Vagina (tissue), 2 donors: Measurements from ENCODE around the gene GDPGP1. TPM values are rescaled to one million over a fixed set of nuclear protein-coding genes. Genes with fewer than 3 reads are reported as not detected.

Source experiments
- DNase-seq, 2 donors: peaks; one replicate each; pipeline ENCODE4 v3.0.0-alpha.2; 2017; ENCODE audit errors: extremely low spot score in 2 of 2
- H3K27ac ChIP-seq: fragments of 200-600 bp; sonication (generic); one replicate; pipeline ENCODE4 v1.5.1; 2019
- H3K27me3 ChIP-seq: fragments of 200-600 bp; sonication (generic); one replicate; pipeline ENCODE4 v1.5.1; 2019
- H3K36me3 ChIP-seq, 2 donors: fragments of 200-600 bp; sonication (generic); one replicate each; pipeline ENCODE4 v1.5.1; 2017 to 2019
- H3K4me1 ChIP-seq: fragments of 200-600 bp; sonication (generic); one replicate; pipeline ENCODE4 v1.5.1; 2019
- H3K4me3 ChIP-seq, 2 donors: fragments of 200-600 bp; sonication (generic); 1 replicate in 1 of 2; 2 replicates in 1 of 2; pipeline ENCODE4 v1.5.1; 2016 to 2019
- H3K9me3 ChIP-seq: fragments of 200-600 bp; sonication (generic); one replicate; pipeline ENCODE4 v1.5.1; 2019
- POLR2A ChIP-seq, 2 donors: fragments of 450-650 bp; IDR thresholded peaks; one replicate each; pipeline ENCODE4 v1.6.1; 2017; ENCODE audit warnings: antibody characterized with exemption in 2 of 2, mild to moderate bottlenecking in 2 of 2, moderate library complexity in 2 of 2
- POLR2AphosphoS5 ChIP-seq, 2 donors: sonication (generic); formaldehyde crosslinking; IDR thresholded peaks; one replicate each; pipeline ENCODE4 v1.9.0; 2017; ENCODE audit warnings: antibody characterized with exemption in 2 of 2, mild to moderate bottlenecking in 2 of 2, low read depth in 1 of 2; ENCODE audit not compliant: insufficient read depth in 1 of 2
- intact Hi-C: fragments of 100-400 bp; cut with DNase I; formaldehyde crosslinking; loops from one replicate; pipeline ENCODE4 v1.15.1; 2023
- total RNA-seq: library from RNA; depleted of rRNA; stranded (reverse); fragments of >200 nt; gene quantifications from one replicate; pipeline ENCODE4 v1.2.3, GENCODE V29; 2016
- TF ChIP-seq, protein P1 (sequence below), 3 experiments: fragments of 450-650 bp in 2 of 3; fragments of 200-600 bp in 1 of 3; sonication (generic) in 1 of 3; IDR thresholded peaks; one replicate each; pipeline ENCODE4 v1.5.1; 2017 to 2019; ENCODE audit warnings: antibody characterized with exemption in 3 of 3, mild to moderate bottlenecking in 2 of 3, moderate library complexity in 2 of 3

GDPGP1 gene
- total RNA-seq, 1 donor from 2014 or later = 4.9 TPM

DNA sequence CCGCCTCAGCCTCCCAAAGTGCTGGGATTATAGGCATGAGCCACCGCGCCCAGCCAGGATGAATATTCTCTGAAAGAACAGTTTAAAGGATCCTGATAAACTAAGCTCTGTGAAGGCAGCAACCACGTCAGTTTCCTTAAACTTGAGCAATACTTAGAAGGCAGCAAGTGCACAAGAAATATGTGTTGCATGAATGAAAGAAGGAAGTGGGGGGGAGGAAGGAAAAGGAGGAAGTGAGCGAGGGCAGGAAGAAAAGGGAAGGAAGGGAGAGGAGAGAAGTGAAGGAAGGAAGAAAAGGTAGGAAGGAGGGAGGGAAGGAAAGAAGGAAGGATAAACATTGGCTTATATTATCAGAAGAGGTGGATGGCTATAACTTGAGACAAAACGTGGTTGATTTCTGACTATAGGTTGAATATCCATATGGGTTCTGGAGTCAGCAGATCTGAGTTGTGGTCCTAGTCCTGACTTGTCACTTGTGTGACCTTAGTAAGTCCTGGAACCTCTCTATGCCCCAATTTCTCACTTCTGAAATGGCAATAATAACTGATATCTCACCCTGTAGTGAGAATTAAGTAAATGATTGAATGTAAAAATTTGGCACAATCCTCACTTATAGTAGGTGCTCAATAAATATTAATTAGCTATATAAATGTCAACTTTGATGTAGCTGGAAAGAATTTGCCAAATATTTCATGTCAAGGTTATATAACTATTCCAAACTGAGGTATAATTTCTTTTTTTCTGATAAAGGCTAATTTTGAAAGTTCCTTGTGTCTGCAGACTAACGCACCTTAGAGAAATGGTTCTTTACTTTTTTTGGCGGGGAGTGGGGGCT is 44.9 kb upstream of the GDPGP1 start:
- no peak overlapping the region for H3K4me3 ChIP-seq
- H3K9me3 ChIP-seq = no peaks in the 10 kb centered on the region
- H3K27ac ChIP-seq = no peak overlapping the region
- TF ChIP-seq POLR2A (IDR thresholded peaks at IDR 0.05) (no peak), POLR2AphosphoS5 (IDR thresholded peaks at IDR 0.05; ENCODE audit: insufficient read depth in 1 of 2, low read depth in 1 of 2) (no peak)
- TF ChIP-seq, protein P1, sequence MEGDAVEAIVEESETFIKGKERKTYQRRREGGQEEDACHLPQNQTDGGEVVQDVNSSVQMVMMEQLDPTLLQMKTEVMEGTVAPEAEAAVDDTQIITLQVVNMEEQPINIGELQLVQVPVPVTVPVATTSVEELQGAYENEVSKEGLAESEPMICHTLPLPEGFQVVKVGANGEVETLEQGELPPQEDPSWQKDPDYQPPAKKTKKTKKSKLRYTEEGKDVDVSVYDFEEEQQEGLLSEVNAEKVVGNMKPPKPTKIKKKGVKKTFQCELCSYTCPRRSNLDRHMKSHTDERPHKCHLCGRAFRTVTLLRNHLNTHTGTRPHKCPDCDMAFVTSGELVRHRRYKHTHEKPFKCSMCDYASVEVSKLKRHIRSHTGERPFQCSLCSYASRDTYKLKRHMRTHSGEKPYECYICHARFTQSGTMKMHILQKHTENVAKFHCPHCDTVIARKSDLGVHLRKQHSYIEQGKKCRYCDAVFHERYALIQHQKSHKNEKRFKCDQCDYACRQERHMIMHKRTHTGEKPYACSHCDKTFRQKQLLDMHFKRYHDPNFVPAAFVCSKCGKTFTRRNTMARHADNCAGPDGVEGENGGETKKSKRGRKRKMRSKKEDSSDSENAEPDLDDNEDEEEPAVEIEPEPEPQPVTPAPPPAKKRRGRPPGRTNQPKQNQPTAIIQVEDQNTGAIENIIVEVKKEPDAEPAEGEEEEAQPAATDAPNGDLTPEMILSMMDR (IDR thresholded peaks at IDR 0.05) = no peak
- no peak for DNase-seq
- intact Hi-C loops = no loop called here
- no peaks in the 10 kb centered on the region for H3K27me3 ChIP-seq
- peaks cover 66% of the 10 kb centered on the region for H3K4me1 ChIP-seq
- H3K36me3 ChIP-seq = no peaks in the 10 kb centered on the region

DNA sequence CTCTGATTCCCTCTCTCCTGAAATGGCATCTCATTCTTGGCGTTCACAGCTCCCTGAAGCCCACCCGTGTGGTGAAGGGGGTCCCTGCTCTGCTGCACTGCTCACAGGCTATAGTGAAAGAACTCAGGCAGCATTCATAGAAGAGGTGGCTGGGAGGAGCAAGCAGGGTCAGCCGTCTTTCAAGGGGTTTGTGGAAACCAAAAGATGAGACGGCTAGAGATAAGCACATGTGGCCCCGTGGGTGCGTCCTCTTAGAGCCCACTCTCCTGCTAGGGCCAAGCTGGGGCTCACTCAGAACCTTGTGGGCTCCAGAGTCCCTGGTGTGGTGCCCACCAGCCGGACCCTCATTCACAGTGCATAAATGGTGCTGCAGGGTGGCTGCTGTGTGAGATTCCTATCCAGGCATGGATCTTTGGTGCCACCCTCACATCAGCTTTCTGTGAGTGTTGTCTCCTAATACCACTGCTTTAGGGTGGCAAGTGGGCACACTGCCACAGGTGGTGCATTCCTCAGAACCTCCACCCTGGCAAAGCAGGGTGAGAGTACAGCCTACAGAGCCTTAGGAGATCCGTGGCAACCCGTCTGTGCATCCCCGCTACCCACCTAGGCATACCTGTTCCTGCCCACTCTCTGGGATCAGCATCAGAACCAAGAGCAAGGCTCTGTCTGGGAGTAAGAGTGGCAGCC is 44.1 kb upstream of the GDPGP1 start:
- Histone ChIP-seq H3K27ac (peak overlapping the region; percentile 75), H3K36me3 (no peaks in the 10 kb centered on the region), H3K4me3 (no peak overlapping the region), H3K4me1 (peaks cover 68% of the 10 kb centered on the region), H3K27me3 (no peaks in the 10 kb centered on the region), H3K9me3 (no peaks in the 10 kb centered on the region)
- intact Hi-C loops = no loop called here
- TF ChIP-seq POLR2AphosphoS5 (IDR thresholded peaks at IDR 0.05; ENCODE audit: insufficient read depth in 1 of 2, low read depth in 1 of 2) (no peak), POLR2A (IDR thresholded peaks at IDR 0.05) (no peak)
- TF ChIP-seq, protein P1 (IDR thresholded peaks at IDR 0.05) = no peak
- no peak for DNase-seq

DNA sequence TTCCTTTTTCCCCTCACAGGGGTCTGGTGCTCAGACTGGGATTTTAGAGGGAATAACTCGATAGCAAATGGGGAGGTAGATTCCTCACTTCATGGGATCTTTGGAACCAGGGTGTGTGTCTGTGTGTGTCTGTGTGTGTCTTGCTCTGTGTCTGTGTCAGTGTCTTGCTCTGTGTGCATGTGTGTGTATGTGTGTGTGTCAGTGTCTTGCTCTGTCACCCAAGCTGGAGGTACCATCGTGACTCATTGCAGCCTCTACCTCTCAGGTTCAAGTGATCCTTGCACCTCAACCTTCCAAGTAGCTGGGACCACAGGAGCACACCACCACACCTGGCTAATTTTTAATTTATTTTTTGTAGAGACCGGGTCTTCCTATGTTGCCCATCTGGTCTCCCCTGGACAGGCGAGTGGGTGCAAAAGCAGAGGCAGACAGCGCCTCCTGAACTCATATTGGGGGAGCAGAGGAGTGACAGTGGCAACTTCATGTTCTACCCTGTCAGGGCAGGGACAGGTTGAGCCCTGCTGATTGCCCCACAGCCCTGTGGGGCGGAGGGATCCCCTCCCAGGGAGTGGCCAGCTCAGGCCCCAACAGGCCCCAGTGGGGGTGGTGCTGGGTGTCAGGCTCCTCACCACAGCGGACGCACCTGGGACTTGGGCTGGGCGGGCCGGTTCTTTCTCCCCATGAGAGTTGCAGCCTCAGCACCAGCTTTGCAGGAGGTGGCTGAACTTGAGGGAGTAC is 43.2 kb upstream of the GDPGP1 start:
- no peak for DNase-seq
- Histone ChIP-seq H3K9me3 (no peaks in the 10 kb centered on the region), H3K36me3 (no peaks in the 10 kb centered on the region), H3K4me3 (no peak overlapping the region), H3K27ac (peak overlapping the region; percentile 75), H3K4me1 (peaks cover 68% of the 10 kb centered on the region), H3K27me3 (no peaks in the 10 kb centered on the region)
- TF ChIP-seq POLR2AphosphoS5 (IDR thresholded peaks at IDR 0.05; ENCODE audit: insufficient read depth in 1 of 2, low read depth in 1 of 2) (no peak), POLR2A (IDR thresholded peaks at IDR 0.05) (no peak)
- TF ChIP-seq, protein P1 (IDR thresholded peaks at IDR 0.05) = no peak
- intact Hi-C loops = no loop called here

- Histone ChIP-seq H3K4me3 (no peak overlapping the region), H3K9me3 (no peaks in the 10 kb centered on the region), H3K27ac (peak overlapping the region; percentile 75), H3K4me1 (peaks cover 64% of the 10 kb centered on the region), H3K36me3 (no peaks in the 10 kb centered on the region), H3K27me3 (no peaks in the 10 kb centered on the region)
- no peak for DNase-seq
- TF ChIP-seq POLR2A (IDR thresholded peaks at IDR 0.05) (no peak), POLR2AphosphoS5 (IDR thresholded peaks at IDR 0.05; ENCODE audit: insufficient read depth in 1 of 2, low read depth in 1 of 2) (no peak)
- TF ChIP-seq, protein P1 (IDR thresholded peaks at IDR 0.05) = no peak
- intact Hi-C loops = no loop called here
These were observed 42.7 kb upstream of the GDPGP1 start for GRCh38 chr15:90191344-90191687.
